HCT116 (cell line): Measurements from ENCODE around the gene PRCC. TPM values are rescaled to one million over a fixed set of nuclear protein-coding genes. Genes with fewer than 3 reads are reported as not detected.

Source experiments
- ATAC-seq: fragments of 200-7000 bp; cut with Tn5 transposase; 2 replicates; pipeline ENCODE4 v1.9.1; 2020; ENCODE audit warnings: mild to moderate bottlenecking, moderate library complexity
- BruUV-seq: library from RNA; stranded (reverse); fragments of 400-500 nt; replicated peaks from 2 replicates; lab custom pipeline; 2021; lab: Mats Ljungman, UMichigan
- CTCF ChIA-PET: fragments of 300-600 bp; sonication (Branson Sonifier 250); formaldehyde crosslinking; loops from one replicate; lab custom pipeline; 2021; ENCODE audit warnings: antibody characterized with exemption; lab: Charles Lee
- POLR2A ChIA-PET: fragments of 300-600, 350-600 bp; sonication (Branson Sonifier 250); formaldehyde crosslinking; loops from one replicate; lab custom pipeline; 2021; ENCODE audit warnings: antibody characterized with exemption; lab: Charles Lee
- RAD21 ChIA-PET, 2 experiments: fragments of 300-600 bp; sonication (Branson Sonifier 250); formaldehyde crosslinking; loops; one replicate each; lab custom pipeline; 2023; ENCODE audit warnings: low total read pairs in 2 of 2; ENCODE audit not compliant: uncharacterized antibody in 2 of 2, unreplicated experiment in 2 of 2, low non-redundant PET in 1 of 2; lab: Charles Lee
- DNase-seq: peaks from one replicate; pipeline ENCODE4 v3.0.0-alpha.2; 2010; ENCODE audit warnings: low read depth, low spot score
- H2AFZ ChIP-seq: fragments of 200-600 bp; shearing (Covaris generic), sonication (generic); 2 replicates; pipeline ENCODE4 v1.6.1; 2017; ENCODE audit warnings: low read depth, mixed run types, mixed read lengths, antibody characterized with exemption, low read length; ENCODE audit not compliant: poor library complexity, severe bottlenecking
- H3K27ac ChIP-seq: 2 replicates; pipeline ENCODE4 v1.5.1; 2012; ENCODE audit warnings: low read depth, low read length
- H3K27me3 ChIP-seq: fragments of 200-600 bp; sonication (generic); 2 replicates; pipeline ENCODE4 v1.6.1; 2016; ENCODE audit warnings: mixed run types, low read length, mixed read lengths; ENCODE audit not compliant: insufficient read depth
- H3K36me3 ChIP-seq, 2 experiments: fragments of 200-500 bp in 1 of 2; fragments of 200-600 bp in 1 of 2; sonication (Bioruptor generic) in 1 of 2; sonication (generic) in 1 of 2; 2 replicates each; pipeline versions ENCODE4 v1.5.1 to v1.6.1; 2014 to 2016; ENCODE audit warnings: low read length in 2 of 2, inconsistent platforms in 1 of 2, mixed read lengths in 1 of 2, mixed run types in 1 of 2; ENCODE audit not compliant: insufficient read depth in 2 of 2, control insufficient read depth in 1 of 2
- H3K4me1 ChIP-seq, 2 experiments: fragments of 200-600 bp in 1 of 2; sonication (generic) in 1 of 2; 2 replicates each; pipeline versions ENCODE4 v1.5.1 to v1.6.1; 2012 to 2017; ENCODE audit warnings: low read length in 2 of 2, inconsistent platforms in 1 of 2, mild to moderate bottlenecking in 1 of 2, mixed read lengths in 1 of 2, mixed run types in 1 of 2, moderate library complexity in 1 of 2; ENCODE audit not compliant: insufficient read depth in 2 of 2, control insufficient read depth in 1 of 2
- H3K4me2 ChIP-seq: fragments of 200-600 bp; sonication (generic); 2 replicates; pipeline ENCODE4 v1.6.1; 2017; ENCODE audit warnings: mixed run types, low read length, mixed read lengths
- H3K4me3 ChIP-seq, 2 experiments: fragments of 200-600 bp in 1 of 2; sonication (generic) in 1 of 2; replicated peaks in 1 of 2; 2 replicates each; pipeline ENCODE4 v1.5.1; 2011 to 2016; ENCODE audit warnings: low read length in 2 of 2, control low read depth in 1 of 2, low read depth in 1 of 2, mild to moderate bottlenecking in 1 of 2, mixed read lengths in 1 of 2, mixed run types in 1 of 2
- H3K79me2 ChIP-seq: fragments of 200-600 bp; sonication (generic); 2 replicates; pipeline ENCODE4 v1.6.1; 2017; ENCODE audit warnings: mild to moderate bottlenecking, mixed run types, low read length, moderate library complexity, mixed read lengths; ENCODE audit not compliant: insufficient read depth
- H3K9ac ChIP-seq: fragments of 200-600 bp; sonication (generic); 2 replicates; pipeline ENCODE4 v1.6.1; 2016; ENCODE audit warnings: low read length, mixed read lengths
- H3K9me2 ChIP-seq: fragments of 200-600 bp; sonication (generic), shearing (Covaris generic); 2 replicates; pipeline ENCODE4 v1.6.1; 2017; ENCODE audit warnings: mixed run types, mild to moderate bottlenecking, moderate library complexity; ENCODE audit not compliant: insufficient read depth
- H3K9me3 ChIP-seq, 2 experiments: fragments of 200-500 bp in 1 of 2; fragments of 200-600 bp in 1 of 2; sonication (Bioruptor generic) in 1 of 2; sonication (generic) in 1 of 2; 2 replicates each; pipeline ENCODE4 v1.6.1; 2014 to 2017; ENCODE audit warnings: low read length in 2 of 2, mixed read lengths in 2 of 2, inconsistent platforms in 1 of 2, low read depth in 1 of 2, mild to moderate bottlenecking in 1 of 2, mixed run types in 1 of 2, moderate library complexity in 1 of 2; ENCODE audit not compliant: control insufficient read depth in 1 of 2, insufficient read depth in 1 of 2
- H4K20me1 ChIP-seq: fragments of 200-600 bp; sonication (generic), shearing (Covaris generic); 2 replicates; pipeline ENCODE4 v1.6.1; 2017; ENCODE audit warnings: mixed run types, mild to moderate bottlenecking, moderate library complexity; ENCODE audit not compliant: insufficient read depth
- CEBPB ChIP-seq: IDR thresholded peaks from 2 replicates; pipeline ENCODE4 v1.6.1; 2012; ENCODE audit warnings: low read depth
- EZH2 ChIP-seq: fragments of 200-600 bp; sonication (generic); IDR thresholded peaks from 2 replicates; pipeline ENCODE4 v1.6.1; 2017; ENCODE audit warnings: antibody characterized with exemption, mixed run types
- EZH2phosphoT487 ChIP-seq: fragments of 200-600 bp; IDR thresholded peaks from 2 replicates; pipeline ENCODE4 v1.6.1; 2018; ENCODE audit warnings: antibody characterized with exemption, borderline replicate concordance
- MAX ChIP-seq: IDR thresholded peaks from 2 replicates; pipeline ENCODE4 v1.6.1; 2012
- POLR2A ChIP-seq: IDR thresholded peaks from 2 replicates; pipeline ENCODE4 v1.7.0; 2011; ENCODE audit warnings: borderline replicate concordance; ENCODE audit not compliant: insufficient read depth, insufficient read length; ENCODE audit errors: extremely low read depth
- POLR2AphosphoS5 ChIP-seq: IDR thresholded peaks from 2 replicates; pipeline ENCODE4 v1.6.1; 2011; ENCODE audit warnings: mild to moderate bottlenecking, low read depth, low read length, moderate library complexity
- RAD21 ChIP-seq: IDR thresholded peaks from 2 replicates; pipeline ENCODE4 v1.6.1; 2012; ENCODE audit warnings: low read depth, mild to moderate bottlenecking
- SP1 ChIP-seq: IDR thresholded peaks from 2 replicates; pipeline ENCODE4 v1.6.1; 2012; ENCODE audit warnings: low read depth
- TCF7L2 ChIP-seq: IDR thresholded peaks from 2 replicates; pipeline ENCODE4 v1.7.0; 2011; ENCODE audit warnings: borderline replicate concordance, inconsistent platforms; ENCODE audit not compliant: insufficient read depth, insufficient read length; ENCODE audit errors: extremely low read depth
- YY1 ChIP-seq: IDR thresholded peaks from 2 replicates; pipeline ENCODE4 v1.6.1; 2011; ENCODE audit warnings: low read length, low read depth, moderate library complexity, mild to moderate bottlenecking; ENCODE audit not compliant: insufficient replicate concordance; ENCODE audit errors: extremely low read depth
- ZFX ChIP-seq: fragments of 450-650 bp; IDR thresholded peaks from 2 replicates; pipeline ENCODE4 v1.6.1; 2017
- intact Hi-C: fragments of 100-400 bp; cut with micrococcal nuclease; formaldehyde crosslinking; loops from 2 replicates; pipeline ENCODE4 v1.10.0; 2022
- total RNA-seq: library from RNA; stranded (reverse); gene quantifications from one replicate; pipeline ENCODE4 v1.2.1, GENCODE V29; 2021; ENCODE audit not compliant: unreplicated experiment
- TF ChIP-seq, protein P1 (sequence below): IDR thresholded peaks from 2 replicates; pipeline ENCODE4 v1.6.1; 2012

The PRCC gene
- total RNA-seq, 1 experiment from 2014 or later = 78.1 TPM

GRCh38 chr1:156822680-156823079 lies 55.3 kb downstream of the PRCC start:
- no peak overlapping the region for H3K9ac ChIP-seq
- H3K4me2 ChIP-seq = no peak overlapping the region
- intact Hi-C loops = no loop called here
- no peaks in the 10 kb centered on the region for H3K27me3 ChIP-seq
- H3K4me1 ChIP-seq = peaks cover 0 to 9% of the 10 kb centered on the region in 2 experiments; a peak in 1 of 4 replicates
- H3K4me3 ChIP-seq = no peak overlapping the region
- H3K27ac ChIP-seq = no peak overlapping the region
- H3K79me2 ChIP-seq = no peaks in the 10 kb centered on the region
- ATAC-seq = no peak
- no peaks in the 10 kb centered on the region for H4K20me1 ChIP-seq
- H3K9me2 ChIP-seq = no peaks in the 10 kb centered on the region
- TF ChIP-seq CEBPB = no peak
- no peak for TF ChIP-seq ZFX
- no peak for TF ChIP-seq EZH2
- TF ChIP-seq SP1 = no peak
- no peak for TF ChIP-seq EZH2phosphoT487
- TF ChIP-seq RAD21 = no peak
- no peak for TF ChIP-seq POLR2AphosphoS5
- no peak for TF ChIP-seq YY1
- TF ChIP-seq TCF7L2 = no peak
- TF ChIP-seq, protein P1, sequence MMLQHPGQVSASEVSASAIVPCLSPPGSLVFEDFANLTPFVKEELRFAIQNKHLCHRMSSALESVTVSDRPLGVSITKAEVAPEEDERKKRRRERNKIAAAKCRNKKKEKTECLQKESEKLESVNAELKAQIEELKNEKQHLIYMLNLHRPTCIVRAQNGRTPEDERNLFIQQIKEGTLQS = no peak
- no peak for TF ChIP-seq POLR2A
- TF ChIP-seq MAX = no peak
- BruUV-seq = no TSS peak
- no peak overlapping the region for H2AFZ ChIP-seq
- ChIA-PET POLR2A (interaction anchor here (0.9 kb wide), 1 partner anchor 10 kb away, joined by 3 read pairs; no protein-coding TSS in a partner anchor), RAD21 (no interaction called here), CTCF (interaction anchor here (0.6 to 1.6 kb wide), 5 partner anchors 9 to 192 kb away, joined by 3 to 9 read pairs (median 3); no protein-coding TSS in a partner anchor)
- DNase-seq = no peak
- no peaks in the 10 kb centered on the region for H3K36me3 ChIP-seq
- H3K9me3 ChIP-seq = no peaks in the 10 kb centered on the region
